Endothelial cell of umbilical vein (primary cell): ENCODE results near the gene PDE1A. TPM values are rescaled to one million over a fixed set of nuclear protein-coding genes. Genes with fewer than 3 reads are reported as not detected.

ENCODE experiments used
- BruUV-seq: library from RNA; stranded (reverse); fragments of 400-500 nt; replicated peaks from 2 replicates; lab custom pipeline; 2021; lab: Mats Ljungman, UMichigan
- CTCF ChIA-PET: fragments of 300-600, 350-600 bp; sonication (Branson Sonifier 250); formaldehyde crosslinking; loops from one replicate; lab custom pipeline; 2021; ENCODE audit warnings: antibody characterized with exemption, inconsistent platforms; lab: Charles Lee
- POLR2A ChIA-PET: fragments of 300-600, 350-600 bp; sonication (Branson Sonifier 250); formaldehyde crosslinking; loops from one replicate; lab custom pipeline; 2021; ENCODE audit warnings: antibody characterized with exemption, inconsistent platforms; lab: Charles Lee
- DNase-seq: peaks from one replicate; pipeline ENCODE4 v3.0.0-alpha.2; 2011; ENCODE audit warnings: low read depth, low spot score
- FAIRE-seq: peaks from 2 replicates; lab custom pipeline; 2011; peaks lifted over from hg19 to GRCh38; lab: Jason Lieb, UNC
- H2AFZ ChIP-seq: 2 replicates; pipeline ENCODE4 v1.6.0; 2012; ENCODE audit warnings: low read depth, low read length, control low read depth, inconsistent platforms
- H3K27ac ChIP-seq: 2 replicates; pipeline ENCODE4 v1.5.1; 2011; ENCODE audit warnings: low read depth, mild to moderate bottlenecking, control low read depth, low read length, moderate library complexity; ENCODE audit not compliant: insufficient read depth
- H3K27me3 ChIP-seq, 2 experiments: 2 replicates each; pipeline versions ENCODE4 v1.6.0 to v1.6.1; 2011; ENCODE audit warnings: low read length in 2 of 2, mixed read lengths in 1 of 2; ENCODE audit not compliant: control insufficient read depth in 2 of 2, insufficient read depth in 2 of 2
- H3K36me3 ChIP-seq, 2 experiments: 2 replicates in 1 of 2; 3 replicates in 1 of 2; pipeline ENCODE4 v1.5.1; 2011; ENCODE audit warnings: low read length in 2 of 2, mild to moderate bottlenecking in 1 of 2, moderate library complexity in 1 of 2; ENCODE audit not compliant: control insufficient read depth in 2 of 2, insufficient read depth in 2 of 2; ENCODE audit errors: extremely low read depth in 1 of 2
- H3K4me1 ChIP-seq: 3 replicates; pipeline ENCODE4 v1.5.1; 2011; ENCODE audit warnings: mild to moderate bottlenecking, low read length; ENCODE audit not compliant: control insufficient read depth, insufficient read depth; ENCODE audit errors: extremely low read depth
- H3K4me2 ChIP-seq: 2 replicates; pipeline ENCODE4 v1.6.1; 2011; ENCODE audit warnings: low read length, control low read depth, mixed read lengths; ENCODE audit not compliant: insufficient read depth
- H3K4me3 ChIP-seq, 3 experiments: fragments of 200-600 bp in 1 of 3; sonication (generic), shearing (Covaris generic) in 1 of 3; replicated peaks in 1 of 3; 2 replicates each; pipeline ENCODE4 v1.5.1; 2011 to 2016; ENCODE audit warnings: control low read depth in 3 of 3, low read length in 3 of 3, mild to moderate bottlenecking in 2 of 3, inconsistent platforms in 1 of 3, low read depth in 1 of 3, moderate library complexity in 1 of 3; ENCODE audit not compliant: insufficient read depth in 1 of 3
- H3K79me2 ChIP-seq: 2 replicates; pipeline ENCODE4 v1.6.0; 2012; ENCODE audit warnings: low read length, inconsistent platforms; ENCODE audit not compliant: control insufficient read depth, insufficient read depth
- H3K9ac ChIP-seq: replicated peaks from 2 replicates; pipeline ENCODE3; 2011; ENCODE audit warnings: low read length, control low read depth; ENCODE audit not compliant: insufficient read depth; ENCODE audit errors: extremely low read depth
- H3K9me1 ChIP-seq: replicated peaks from 3 replicates; pipeline ENCODE4 v1.6.0; 2011; ENCODE audit warnings: mild to moderate bottlenecking, low read length; ENCODE audit not compliant: control insufficient read depth, insufficient read depth; ENCODE audit errors: extremely low read depth
- H3K9me3 ChIP-seq: replicated peaks from 2 replicates; pipeline ENCODE4 v1.5.1; 2012; ENCODE audit warnings: low read length, inconsistent platforms; ENCODE audit not compliant: control insufficient read depth, insufficient read depth
- H4K20me1 ChIP-seq: replicated peaks from 2 replicates; pipeline ENCODE3; 2011; ENCODE audit warnings: mild to moderate bottlenecking, low read length; ENCODE audit not compliant: control insufficient read depth, insufficient read depth; ENCODE audit errors: extremely low read depth
- CTCF ChIP-seq, 2 donors: IDR thresholded peaks; 1 replicate in 1 of 2; 2 replicates in 1 of 2; pipeline ENCODE4 v1.5.1; 2011; ENCODE audit warnings: low read length in 2 of 2, mild to moderate bottlenecking in 2 of 2, moderate library complexity in 2 of 2, control low read depth in 1 of 2, inconsistent platforms in 1 of 2, low read depth in 1 of 2; ENCODE audit not compliant: insufficient read depth in 1 of 2; ENCODE audit errors: extremely low read depth in 1 of 2
- EZH2 ChIP-seq: IDR thresholded peaks from 2 replicates; pipeline ENCODE4 v1.6.1; 2012; ENCODE audit warnings: borderline replicate concordance, low read depth, mild to moderate bottlenecking, moderate library complexity, low read length, inconsistent platforms; ENCODE audit not compliant: severe bottlenecking
- FOS ChIP-seq: IDR thresholded peaks from 2 replicates; pipeline ENCODE4 v1.6.1; 2011; ENCODE audit warnings: mild to moderate bottlenecking, low read length, moderate library complexity, borderline replicate concordance; ENCODE audit not compliant: insufficient read depth
- GATA2 ChIP-seq: IDR thresholded peaks from 2 replicates; pipeline ENCODE4 v1.7.0; 2011; ENCODE audit warnings: low read depth, mild to moderate bottlenecking, moderate library complexity, mixed read lengths, low read length; ENCODE audit not compliant: insufficient read length, insufficient read depth
- JUN ChIP-seq: IDR thresholded peaks from 2 replicates; pipeline ENCODE4 v1.6.1; 2011; ENCODE audit warnings: borderline replicate concordance, low read depth; ENCODE audit not compliant: insufficient read length, insufficient read depth
- MAX ChIP-seq: IDR thresholded peaks from 2 replicates; pipeline ENCODE4 v1.6.1; 2011; ENCODE audit not compliant: insufficient read depth, insufficient read length
- MYC ChIP-seq: IDR thresholded peaks from one replicate; pipeline ENCODE4 v1.6.1; 2011; ENCODE audit warnings: mild to moderate bottlenecking, low read depth, low read length
- POLR2A ChIP-seq: IDR thresholded peaks from 2 replicates; pipeline ENCODE4 v1.6.1; 2012; ENCODE audit warnings: low read depth, mild to moderate bottlenecking, control low read depth, low read length
- POLR2AphosphoS5 ChIP-seq: IDR thresholded peaks from 2 replicates; pipeline ENCODE4 v1.6.1; 2012; ENCODE audit warnings: low read depth, mild to moderate bottlenecking, control low read depth, low read length, moderate library complexity; ENCODE audit not compliant: insufficient read depth
- dilution Hi-C: fragments of 300-500 bp; cut with MboI; formaldehyde crosslinking; loops from one replicate; pipeline ENCODE4 v1.15.0; 2019; ENCODE audit warnings: low sequenced_read_pairs; ENCODE audit not compliant: extremely low pct_ligation_motif_present
- intact Hi-C: fragments of 100-400 bp; cut with micrococcal nuclease; formaldehyde crosslinking; loops from one replicate; pipeline ENCODE4 v1.10.0; 2022
- polyA plus RNA-seq, 4 experiments: library from polyadenylated mRNA; depleted of rRNA in 3 of 4; stranded (reverse) in 3 of 4; unstranded in 1 of 4; fragments of >200 nt; gene quantifications; 2 replicates each; pipeline versions ENCODE4 v1.2.1 to v1.2.3, GENCODE V29; 2011 to 2012; ENCODE audit warnings: missing spikeins in 1 of 4
- total RNA-seq: library from RNA; stranded (reverse); gene quantifications from 2 replicates; pipeline ENCODE4 v1.2.3, GENCODE V29; 2021

The PDE1A gene
- total and polyA plus RNA-seq, 2 donors (not counting 3 experiments of a cell fraction or from before 2014, with no cell fraction given) = 0.43 to 0.49 TPM

GRCh38 chr2:182166406-182166805 is 260.4 kb downstream of the PDE1A start:
- dilution Hi-C loops = no loop called here
- H3K4me1 ChIP-seq = no peaks in the 10 kb centered on the region
- H3K79me2 ChIP-seq = no peaks in the 10 kb centered on the region
- no TSS peak for BruUV-seq
- no peak for FAIRE-seq
- no peak overlapping the region for H3K9ac ChIP-seq
- intact Hi-C loops = no loop called here
- no peak for TF ChIP-seq FOS
- TF ChIP-seq POLR2A = no peak
- TF ChIP-seq CTCF (IDR thresholded peaks at IDR 0.05; ENCODE audit: extremely low read depth in 1 of 2, insufficient read depth in 1 of 2, low read depth in 1 of 2, low read length in 2 of 2) = no peak
- no peak for TF ChIP-seq GATA2
- TF ChIP-seq MYC = no peak
- TF ChIP-seq POLR2AphosphoS5 = no peak
- no peak for TF ChIP-seq EZH2
- TF ChIP-seq MAX = no peak
- no peak for TF ChIP-seq JUN
- H3K4me2 ChIP-seq = no peak overlapping the region
- CTCF ChIA-PET = interaction anchor here (1.0 to 1.7 kb wide), 3 partner anchors 15 to 482 kb away, joined by 3 to 7 read pairs (median 5); no protein-coding TSS in a partner anchor
- no peaks in the 10 kb centered on the region for H3K27me3 ChIP-seq
- H2AFZ ChIP-seq = no peak overlapping the region
- no peaks in the 10 kb centered on the region for H3K9me3 ChIP-seq
- no peak overlapping the region for H3K4me3 ChIP-seq
- no peaks in the 10 kb centered on the region for H3K36me3 ChIP-seq
- no peaks in the 10 kb centered on the region for H3K9me1 ChIP-seq
- no peaks in the 10 kb centered on the region for H4K20me1 ChIP-seq
- POLR2A ChIA-PET = no interaction called here
- DNase-seq = no peak
- H3K27ac ChIP-seq = no peak overlapping the region
